Fibroblast of upper back skin (primary cell): ENCODE results near the gene PSENEN.
"Not testable (repeated sequence)": the region's sequence is repeated elsewhere in the genome, so short reads cannot be mapped to it uniquely, and the experiment has no call there.

Experiments used
- DNase-seq: peaks from one replicate; pipeline ENCODE4 v3.0.0-alpha.2; 2013

The PSENEN gene

DNA sequence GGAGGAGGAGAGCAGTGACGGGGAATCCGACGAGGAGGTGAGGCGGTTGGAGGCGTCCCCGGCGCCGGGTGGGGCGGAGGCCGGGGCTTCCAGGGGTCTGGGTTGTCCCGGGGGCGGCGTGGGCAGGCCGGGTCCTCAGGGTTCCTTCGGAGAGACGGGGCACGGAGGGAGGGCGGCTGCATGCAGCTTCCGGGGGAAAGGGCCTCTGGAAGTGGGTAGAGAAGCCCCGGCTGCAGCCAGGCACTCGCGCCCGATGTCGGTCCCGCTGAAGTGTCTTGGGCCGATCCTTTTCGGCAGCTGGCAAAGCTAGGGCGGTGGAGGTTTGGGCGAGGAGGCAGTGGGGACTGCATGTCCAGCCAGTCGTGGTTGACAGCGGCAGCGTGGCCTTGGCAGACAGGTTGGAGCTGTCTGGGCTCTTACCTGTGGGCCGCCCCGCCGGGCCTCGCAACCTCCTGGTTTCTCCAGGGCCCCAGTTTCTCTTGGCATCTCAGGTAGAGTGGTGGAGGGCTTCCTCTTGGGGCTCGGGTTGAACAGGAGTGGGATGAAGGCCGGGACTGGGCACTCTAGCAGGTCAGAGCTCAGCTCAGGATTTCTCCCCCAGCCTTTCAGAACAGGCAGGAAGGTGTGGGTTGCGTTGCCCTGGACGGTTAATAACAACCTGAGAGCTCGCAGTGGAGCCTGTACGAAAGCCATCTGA, 27.0 kb upstream of the PSENEN start:
- peak; percentile 5 for DNase-seq

DNA sequence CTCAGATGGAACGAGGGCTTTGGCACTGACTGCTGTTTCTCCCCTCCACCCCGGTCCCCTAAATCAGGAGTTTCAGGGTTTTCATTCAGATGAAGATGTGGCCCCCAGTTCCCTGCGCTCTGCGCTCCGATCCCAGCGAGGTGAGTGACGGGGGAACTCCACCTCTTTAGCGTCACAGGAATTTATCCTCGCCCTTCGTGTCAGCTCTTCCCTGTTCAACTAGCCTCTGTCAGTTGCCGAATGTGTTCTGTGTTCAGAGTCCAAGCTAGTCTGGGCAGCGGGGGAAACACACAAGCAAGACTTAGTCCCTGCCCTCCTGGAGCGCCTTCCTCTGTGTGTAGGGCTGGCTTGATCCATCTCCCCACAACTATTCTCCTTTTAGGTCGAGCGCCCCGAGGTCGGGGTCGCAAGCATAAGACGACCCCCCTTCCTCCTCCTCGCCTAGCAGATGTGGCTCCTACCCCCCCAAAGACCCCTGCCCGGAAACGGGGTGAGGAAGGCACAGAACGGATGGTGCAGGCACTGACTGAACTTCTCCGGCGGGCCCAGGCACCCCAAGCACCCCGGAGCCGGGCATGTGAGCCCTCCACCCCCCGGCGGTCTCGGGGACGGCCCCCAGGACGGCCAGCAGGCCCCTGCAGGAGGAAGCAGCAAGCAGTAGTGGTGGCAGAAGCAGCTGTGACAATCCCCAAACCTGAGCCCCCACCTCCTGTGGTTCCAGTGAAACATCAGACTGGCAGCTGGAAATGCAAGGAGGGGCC, 25.9 kb upstream of the PSENEN start:
- DNase-seq, result no peak

DNA sequence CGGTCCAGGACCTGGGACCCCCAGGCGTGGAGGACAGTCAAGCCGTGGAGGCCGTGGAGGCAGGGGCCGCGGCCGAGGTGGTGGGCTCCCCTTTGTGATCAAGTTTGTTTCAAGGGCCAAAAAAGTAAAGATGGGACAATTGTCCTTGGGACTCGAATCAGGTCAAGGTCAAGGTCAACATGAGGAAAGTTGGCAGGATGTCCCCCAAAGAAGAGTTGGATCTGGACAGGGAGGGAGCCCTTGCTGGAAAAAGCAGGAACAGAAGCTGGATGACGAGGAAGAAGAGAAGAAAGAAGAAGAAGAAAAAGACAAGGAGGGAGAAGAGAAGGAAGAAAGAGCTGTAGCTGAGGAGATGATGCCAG, 25.3 kb upstream of the PSENEN start:
- DNase-seq, result no peak

DNA sequence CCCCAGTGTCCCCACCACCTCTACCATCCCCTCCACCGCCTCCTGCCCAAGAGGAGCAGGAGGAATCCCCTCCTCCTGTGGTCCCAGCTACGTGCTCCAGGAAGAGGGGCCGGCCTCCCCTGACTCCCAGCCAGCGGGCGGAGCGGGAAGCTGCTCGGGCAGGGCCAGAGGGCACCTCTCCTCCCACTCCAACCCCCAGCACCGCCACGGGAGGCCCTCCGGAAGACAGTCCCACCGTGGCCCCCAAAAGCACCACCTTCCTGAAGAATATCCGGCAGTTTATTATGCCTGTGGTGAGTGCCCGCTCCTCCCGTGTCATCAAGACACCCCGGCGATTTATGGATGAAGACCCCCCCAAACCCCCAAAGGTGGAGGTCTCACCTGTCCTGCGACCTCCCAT, 24.8 kb upstream of the PSENEN start:
- no peak for DNase-seq

DNA sequence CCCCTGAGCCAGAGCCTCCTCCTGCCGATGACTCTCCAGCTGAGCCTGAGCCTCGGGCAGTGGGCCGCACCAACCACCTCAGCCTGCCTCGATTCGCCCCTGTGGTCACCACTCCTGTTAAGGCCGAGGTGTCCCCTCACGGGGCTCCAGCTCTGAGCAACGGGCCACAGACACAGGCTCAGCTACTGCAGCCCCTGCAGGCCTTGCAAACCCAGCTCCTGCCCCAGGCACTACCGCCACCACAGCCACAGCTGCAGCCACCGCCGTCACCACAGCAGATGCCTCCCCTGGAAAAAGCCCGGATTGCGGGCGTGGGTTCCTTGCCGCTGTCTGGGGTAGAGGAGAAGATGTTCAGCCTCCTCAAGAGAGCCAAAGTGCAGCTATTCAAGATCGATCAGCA, 24.1 kb upstream of the PSENEN start:
- DNase-seq, result no peak

DNA sequence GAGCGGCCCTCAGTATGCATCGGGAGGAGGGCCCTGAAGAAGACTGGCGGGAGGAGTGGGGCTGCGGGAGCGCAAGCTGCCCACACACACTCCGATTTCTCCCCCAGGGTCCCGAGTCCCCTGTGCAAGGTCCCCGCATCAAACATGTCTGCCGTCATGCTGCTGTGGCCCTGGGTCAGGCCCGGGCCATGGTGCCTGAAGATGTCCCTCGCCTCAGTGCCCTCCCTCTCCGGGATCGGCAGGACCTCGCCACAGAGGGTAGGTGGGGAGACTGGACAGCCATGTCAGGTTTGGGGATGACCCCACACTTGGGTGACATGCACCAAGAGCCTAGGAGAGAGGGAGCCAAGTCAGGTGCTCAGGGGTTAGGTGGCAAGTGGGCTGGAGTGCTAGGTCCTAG, 23.0 kb upstream of the PSENEN start:
- DNase-seq, result no peak

DNA sequence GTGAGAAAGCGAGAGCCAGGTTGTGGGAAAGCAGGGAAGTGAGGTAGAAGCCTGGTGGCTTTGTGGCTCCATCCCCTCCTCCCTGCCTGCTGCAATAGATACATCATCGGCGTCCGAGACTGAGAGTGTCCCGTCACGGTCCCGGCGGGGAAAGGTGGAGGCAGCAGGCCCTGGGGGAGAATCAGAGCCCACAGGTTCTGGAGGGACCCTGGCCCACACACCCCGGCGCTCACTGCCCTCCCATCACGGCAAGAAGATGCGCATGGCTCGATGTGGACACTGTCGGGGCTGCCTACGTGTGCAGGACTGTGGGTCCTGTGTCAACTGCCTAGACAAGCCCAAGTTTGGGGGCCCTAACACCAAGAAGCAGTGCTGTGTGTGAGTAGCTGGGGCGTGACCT, 22.6 kb upstream of the PSENEN start:
- DNase-seq, result no peak

DNA sequence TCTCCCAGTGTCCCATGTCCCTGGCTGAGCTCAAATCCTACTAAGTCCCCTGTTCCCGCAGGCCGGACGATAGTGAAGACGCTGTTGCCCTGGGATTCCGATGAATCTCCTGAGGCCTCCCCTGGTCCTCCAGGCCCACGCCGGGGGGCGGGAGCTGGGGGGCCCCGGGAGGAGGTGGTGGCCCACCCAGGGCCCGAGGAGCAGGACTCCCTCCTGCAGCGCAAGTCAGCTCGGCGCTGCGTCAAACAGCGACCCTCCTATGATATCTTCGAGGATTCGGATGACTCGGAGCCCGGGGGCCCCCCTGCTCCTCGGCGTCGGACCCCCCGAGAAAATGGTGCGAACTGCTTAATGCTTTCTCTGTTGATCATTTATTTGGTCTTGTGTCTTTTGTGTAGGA, 21.8 kb upstream of the PSENEN start:
- no peak for DNase-seq

DNA sequence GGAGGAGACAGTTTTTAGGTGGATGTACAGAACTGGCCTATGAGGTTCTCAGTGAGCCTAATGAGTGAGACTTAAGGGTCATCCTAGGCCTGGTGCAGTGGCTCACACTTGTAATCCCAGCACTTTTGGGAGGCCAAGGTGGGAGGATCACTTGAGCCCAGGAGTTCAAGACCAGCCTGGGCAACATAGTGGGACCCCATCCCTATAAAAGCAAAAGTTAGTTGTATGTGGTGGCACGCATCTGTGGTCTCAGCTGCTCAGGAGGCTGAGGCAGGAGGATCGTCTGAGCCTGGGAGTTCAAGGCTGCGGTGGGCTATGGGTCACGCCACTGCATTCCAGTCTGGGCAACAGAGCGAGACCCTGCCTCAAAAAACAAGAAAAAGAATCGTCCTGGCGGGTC, 21.3 kb upstream of the PSENEN start:
- not testable (repeated sequence) for DNase-seq

DNA sequence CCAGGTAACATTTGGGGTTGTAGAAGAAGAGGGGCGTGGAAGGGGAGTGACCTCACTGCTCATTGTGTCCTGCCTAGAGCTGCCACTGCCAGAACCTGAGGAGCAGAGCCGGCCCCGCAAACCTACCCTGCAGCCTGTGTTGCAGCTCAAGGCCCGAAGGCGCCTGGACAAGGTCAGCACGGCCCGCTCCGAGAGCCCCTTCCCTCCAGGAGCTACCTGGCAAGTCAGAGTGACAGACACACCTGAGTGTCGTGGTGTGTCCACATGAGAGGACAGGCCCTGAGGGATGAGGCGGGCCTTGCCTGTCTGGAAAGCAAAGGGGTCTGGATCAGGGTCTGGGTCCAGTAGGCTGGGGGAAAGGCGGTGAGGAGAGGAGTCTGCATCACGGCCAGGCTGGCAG, 20.9 kb upstream of the PSENEN start:
- no peak for DNase-seq

DNA sequence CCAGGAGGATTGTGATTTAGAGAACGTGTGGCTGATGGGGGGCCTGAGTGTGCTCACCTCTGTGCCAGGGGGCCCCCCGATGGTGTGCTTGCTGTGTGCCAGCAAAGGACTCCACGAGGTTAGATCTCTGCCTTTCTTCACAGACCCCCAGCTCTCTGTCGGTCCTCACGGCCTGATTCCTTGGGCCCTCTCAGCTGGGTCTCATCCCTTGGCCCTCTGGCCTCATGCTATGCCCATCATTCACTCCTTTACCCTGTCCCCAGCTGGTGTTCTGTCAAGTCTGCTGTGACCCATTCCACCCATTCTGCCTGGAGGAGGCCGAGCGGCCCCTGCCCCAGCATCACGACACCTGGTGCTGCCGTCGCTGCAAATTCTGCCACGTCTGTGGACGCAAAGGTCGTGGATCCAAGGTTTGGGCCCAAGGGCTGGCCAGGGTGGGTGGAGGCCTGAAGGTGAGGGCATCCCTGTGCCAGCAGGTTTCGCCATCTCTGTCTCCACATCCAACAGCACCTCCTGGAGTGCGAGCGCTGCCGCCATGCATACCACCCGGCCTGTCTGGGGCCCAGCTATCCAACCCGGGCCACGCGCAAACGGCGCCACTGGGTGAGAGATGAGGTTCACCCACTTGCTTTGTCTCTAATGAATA, 20.1 kb upstream of the PSENEN start:
- no peak for DNase-seq

DNA sequence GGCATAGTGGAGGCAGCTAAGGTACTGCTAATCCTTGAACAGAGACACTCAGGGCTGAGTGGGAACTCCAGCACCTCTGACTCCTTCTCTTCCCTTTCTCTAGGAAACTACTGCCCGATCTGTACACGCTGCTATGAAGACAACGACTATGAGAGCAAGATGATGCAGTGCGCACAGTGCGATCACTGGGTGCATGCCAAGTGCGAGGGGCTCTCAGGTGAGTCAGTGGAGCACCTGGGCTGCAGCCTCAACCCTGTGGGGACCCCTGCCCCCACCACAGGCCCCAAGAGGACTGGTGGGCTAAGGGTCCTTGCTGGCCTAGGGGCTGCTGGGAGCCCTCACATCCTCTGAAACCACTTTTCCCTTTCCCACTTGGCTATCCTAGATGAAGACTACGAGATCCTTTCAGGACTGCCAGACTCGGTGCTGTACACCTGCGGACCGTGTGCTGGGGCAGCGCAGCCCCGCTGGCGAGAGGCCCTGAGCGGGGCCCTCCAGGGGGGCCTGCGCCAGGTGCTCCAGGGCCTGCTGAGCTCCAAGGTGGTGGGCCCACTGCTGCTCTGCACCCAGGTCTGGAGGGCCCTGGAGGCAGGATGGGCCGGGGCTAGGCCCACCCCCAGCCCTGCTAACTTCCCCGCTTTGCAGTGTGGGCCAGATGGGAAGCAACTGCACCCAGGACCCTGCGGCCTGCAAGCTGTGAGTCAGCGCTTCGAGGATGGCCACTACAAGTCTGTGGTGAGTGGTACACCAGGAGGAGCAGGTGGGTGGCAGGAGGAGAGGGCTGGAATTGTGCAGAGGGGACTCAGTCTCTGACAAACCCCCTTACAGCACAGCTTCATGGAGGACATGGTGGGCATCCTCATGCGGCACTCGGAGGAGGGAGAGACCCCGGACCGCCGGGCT, 18.1 kb upstream of the PSENEN start:
- no peak for DNase-seq

DNA sequence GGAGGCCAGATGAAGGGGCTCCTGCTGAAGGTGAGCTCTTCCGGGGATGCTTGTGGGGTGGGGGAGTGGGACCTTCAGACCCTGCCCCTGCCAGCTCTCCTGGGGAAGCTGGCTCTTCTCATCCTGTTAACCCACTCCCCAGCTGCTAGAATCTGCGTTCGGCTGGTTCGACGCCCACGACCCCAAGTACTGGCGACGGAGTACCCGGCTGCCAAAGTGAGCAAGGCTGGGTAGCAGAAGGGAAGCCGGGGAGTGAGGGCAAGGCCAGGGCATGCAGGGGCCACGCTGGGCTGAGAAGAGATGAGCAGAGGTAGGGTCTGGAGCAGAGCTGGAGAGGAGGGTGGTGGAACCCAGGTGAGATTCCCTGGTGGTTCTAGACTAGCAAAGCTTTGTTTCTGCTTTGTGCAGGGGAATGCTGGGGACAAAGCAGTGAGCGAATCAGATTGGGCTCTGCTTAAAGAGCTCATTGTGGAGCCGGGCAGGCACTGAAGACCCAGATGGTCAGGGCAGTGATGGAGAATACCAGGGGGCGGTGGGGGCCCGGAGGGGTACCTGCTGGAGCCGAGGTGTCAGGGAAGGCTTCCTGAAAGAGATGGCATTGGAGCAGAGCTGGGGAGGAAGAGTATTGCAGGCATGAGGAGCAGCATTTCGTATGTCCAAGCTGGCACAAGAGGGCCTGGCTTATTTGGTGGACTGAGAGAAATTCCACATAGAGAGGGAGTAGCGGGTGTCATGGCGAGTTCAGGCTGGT, 17.3 kb upstream of the PSENEN start:
- no peak for DNase-seq

DNA sequence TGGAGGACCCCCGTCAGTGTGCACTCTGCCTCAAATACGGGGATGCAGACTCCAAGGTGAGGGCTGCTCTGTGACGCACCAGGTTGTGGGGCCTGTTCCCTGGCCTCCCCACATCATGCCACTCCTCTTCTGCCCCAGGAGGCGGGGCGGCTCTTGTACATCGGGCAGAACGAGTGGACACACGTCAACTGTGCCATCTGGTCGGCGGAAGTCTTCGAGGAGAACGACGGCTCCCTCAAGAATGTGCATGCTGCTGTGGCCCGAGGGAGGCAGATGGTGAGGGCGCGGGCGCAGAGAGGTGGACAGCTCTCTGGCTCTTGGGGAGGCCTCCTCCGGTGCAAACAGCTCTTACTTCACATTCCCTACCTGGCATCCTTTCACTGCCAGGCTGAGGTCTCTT, 16.4 kb upstream of the PSENEN start:
- DNase-seq, result no peak

DNA sequence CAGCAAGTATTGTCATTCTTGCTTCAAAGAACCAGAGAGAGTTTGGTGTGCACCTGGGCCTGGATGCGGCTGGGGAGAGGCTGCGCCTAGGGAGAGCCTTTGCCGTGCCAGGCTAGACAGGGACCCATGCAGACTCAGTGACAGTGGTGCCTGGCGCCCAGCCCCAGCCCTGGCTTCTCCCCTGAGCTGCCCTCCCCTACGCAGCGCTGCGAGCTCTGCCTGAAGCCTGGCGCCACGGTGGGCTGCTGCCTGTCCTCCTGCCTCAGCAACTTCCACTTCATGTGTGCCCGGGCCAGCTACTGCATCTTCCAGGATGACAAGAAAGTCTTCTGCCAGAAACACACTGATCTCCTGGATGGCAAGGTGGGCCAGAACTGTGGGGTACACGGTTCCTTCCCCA, 15.7 kb upstream of the PSENEN start:
- no peak for DNase-seq

DNA sequence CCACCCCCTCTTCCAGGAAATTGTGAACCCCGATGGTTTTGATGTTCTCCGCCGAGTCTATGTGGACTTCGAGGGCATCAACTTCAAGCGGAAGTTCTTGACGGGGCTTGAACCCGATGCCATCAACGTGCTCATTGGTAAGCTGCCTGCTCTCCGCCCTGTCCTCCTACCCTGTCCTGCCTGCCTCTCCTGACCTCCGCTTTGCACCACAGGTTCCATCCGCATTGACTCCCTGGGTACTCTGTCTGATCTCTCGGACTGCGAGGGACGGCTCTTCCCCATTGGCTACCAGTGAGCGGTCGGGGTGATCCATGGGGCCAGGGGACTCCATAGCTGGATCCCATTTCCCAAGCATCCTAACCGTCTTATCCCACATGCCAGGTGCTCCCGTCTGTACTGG, 15.1 kb upstream of the PSENEN start:
- DNase-seq, result no peak

DNA sequence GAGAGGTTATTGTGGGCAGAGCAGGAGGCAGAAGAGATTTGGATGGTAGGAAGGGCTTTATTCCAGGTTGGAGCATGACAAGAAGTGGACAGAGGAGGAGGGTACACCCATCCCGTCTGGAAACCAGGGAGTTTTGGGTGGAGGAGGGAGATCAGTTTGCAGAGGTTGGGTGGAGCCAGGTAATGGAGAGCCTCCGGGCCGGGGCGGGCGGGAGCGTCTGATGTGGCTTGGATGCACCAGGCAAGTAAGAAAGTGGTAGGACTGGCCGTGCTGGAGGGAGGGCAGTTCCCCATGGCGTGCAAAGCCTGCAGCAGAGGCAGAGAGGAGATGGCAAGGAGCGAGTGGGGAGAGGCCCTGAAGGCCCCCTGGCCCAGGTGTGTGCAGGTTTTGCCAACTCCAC, 14.1 kb upstream of the PSENEN start:
- no peak for DNase-seq

DNA sequence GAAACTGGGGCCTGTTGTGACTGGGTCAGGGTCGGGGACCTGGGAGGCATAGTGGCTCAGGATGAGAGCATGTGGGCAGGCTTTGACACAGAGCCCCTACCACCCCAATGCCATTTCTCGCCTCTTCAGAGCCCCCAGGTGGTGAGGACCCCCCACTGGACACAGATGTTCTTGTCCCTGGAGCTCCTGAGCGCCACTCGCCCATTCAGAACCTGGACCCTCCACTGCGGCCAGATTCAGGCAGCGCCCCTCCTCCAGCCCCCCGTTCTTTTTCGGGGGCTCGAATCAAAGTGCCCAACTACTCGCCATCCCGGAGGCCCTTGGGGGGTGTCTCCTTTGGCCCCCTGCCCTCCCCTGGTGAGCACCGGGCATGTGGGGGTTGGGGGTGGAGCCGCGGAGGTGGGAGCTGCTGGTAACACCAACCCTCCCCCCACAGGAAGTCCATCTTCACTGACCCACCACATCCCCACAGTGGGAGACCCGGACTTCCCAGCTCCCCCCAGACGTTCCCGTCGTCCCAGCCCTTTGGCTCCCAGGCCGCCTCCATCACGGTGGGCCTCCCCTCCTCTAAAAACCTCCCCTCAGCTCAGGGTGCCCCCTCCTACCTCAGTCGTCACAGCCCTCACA, 13.6 kb upstream of the PSENEN start:
- no peak for DNase-seq

DNA sequence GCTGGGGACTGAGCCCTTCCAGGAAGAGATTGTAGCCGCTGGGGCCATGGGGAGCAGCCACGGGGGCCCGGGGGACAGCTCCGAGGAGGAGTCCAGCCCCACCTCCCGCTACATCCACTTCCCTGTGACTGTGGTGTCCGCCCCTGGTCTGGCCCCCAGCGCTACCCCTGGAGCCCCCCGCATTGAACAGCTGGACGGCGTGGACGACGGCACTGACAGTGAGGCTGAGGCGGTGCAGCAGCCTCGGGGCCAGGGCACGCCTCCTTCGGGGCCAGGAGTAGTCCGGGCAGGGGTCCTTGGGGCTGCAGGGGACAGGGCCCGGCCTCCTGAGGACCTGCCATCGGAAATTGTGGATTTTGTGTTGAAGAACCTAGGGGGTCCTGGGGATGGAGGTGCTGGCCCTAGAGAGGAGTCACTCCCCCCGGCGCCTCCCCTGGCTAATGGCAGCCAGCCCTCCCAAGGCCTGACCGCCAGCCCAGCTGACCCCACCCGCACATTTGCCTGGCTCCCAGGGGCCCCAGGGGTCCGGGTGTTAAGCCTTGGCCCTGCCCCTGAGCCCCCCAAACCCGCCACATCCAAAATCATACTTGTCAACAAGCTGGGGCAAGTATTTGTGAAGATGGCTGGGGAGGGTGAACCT, 12.8 kb upstream of the PSENEN start:
- no peak for DNase-seq

DNA sequence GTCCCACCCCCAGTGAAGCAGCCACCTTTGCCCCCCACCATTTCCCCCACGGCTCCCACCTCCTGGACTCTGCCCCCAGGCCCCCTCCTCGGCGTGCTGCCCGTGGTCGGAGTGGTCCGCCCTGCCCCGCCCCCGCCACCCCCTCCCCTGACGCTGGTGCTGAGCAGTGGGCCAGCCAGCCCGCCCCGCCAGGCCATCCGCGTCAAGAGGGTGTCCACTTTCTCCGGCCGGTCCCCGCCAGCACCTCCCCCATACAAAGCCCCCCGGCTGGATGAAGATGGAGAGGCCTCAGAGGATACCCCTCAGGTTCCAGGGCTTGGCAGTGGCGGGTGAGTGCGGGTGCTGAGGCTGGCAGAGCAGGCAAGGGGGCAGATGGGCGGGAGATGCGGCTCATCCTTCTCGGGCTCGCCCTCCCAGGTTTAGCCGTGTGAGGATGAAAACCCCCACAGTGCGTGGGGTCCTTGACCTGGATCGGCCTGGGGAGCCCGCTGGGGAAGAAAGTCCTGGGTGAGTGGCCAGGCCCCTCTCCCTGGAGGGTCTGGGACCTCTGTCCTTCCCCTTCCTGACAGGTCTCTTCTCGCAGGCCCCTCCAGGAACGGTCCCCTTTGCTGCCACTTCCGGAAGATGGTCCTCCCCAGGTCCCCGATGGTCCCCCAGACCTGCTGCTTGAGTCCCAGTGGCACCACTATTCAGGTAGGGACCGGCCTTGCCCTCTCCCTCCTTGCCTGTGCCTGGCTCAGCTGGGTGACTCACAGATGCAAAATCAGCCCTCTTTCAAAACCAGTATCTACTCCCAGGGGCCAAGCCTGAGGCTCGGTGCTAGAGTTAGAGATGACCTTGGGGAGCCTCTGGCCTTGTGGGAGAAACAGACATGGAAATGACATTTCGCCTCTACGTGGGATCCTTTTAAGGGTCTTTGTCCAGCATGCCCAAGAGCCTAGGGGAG, 12.0 kb upstream of the PSENEN start:
- no peak for DNase-seq
